Gastroesophageal sphincter (tissue), 4 donors: Measurements from ENCODE around the gene LRP1B. TPM values are rescaled to one million over a fixed set of nuclear protein-coding genes. Genes with fewer than 3 reads are reported as not detected.

Experiments
- ATAC-seq: fragments of 150-250 bp; one replicate; pipeline ENCODE4 v1.9.1; 2016; ENCODE audit warnings: mild to moderate bottlenecking, moderate library complexity
- H3K27ac ChIP-seq, 4 donors: fragments of 200-600 bp; sonication (generic) in 3 of 4; 1 replicate in 3 of 4; 2 replicates in 1 of 4; pipeline ENCODE4 v1.5.1; 2016 to 2019
- H3K27me3 ChIP-seq: fragments of 200-600 bp; sonication (generic); one replicate; pipeline ENCODE4 v1.5.1; 2019
- H3K36me3 ChIP-seq, 2 donors: fragments of 200-600 bp; sonication (generic); one replicate each; pipeline ENCODE4 v1.5.1; 2019; ENCODE audit warnings: control low read depth in 1 of 2
- H3K4me1 ChIP-seq, 3 donors: fragments of 200-600 bp; sonication (generic); 1 replicate in 2 of 3; 2 replicates in 1 of 3; pipeline ENCODE4 v1.5.1; 2016 to 2019; ENCODE audit warnings: control low read depth in 2 of 3
- H3K4me3 ChIP-seq, 2 donors: fragments of 200-600 bp; sonication (generic); one replicate each; pipeline ENCODE4 v1.5.1; 2019; ENCODE audit warnings: mild to moderate bottlenecking in 1 of 2, moderate library complexity in 1 of 2
- H3K9me3 ChIP-seq, 3 donors: fragments of 200-600 bp; sonication (generic); one replicate each; pipeline ENCODE4 v1.5.1; 2017 to 2019; ENCODE audit warnings: control low read depth in 2 of 3
- EP300 ChIP-seq: sonication (generic); formaldehyde crosslinking; IDR thresholded peaks from one replicate; pipeline ENCODE4 v1.6.1; 2017; ENCODE audit warnings: antibody characterized with exemption, mild to moderate bottlenecking
- POLR2A ChIP-seq, 2 donors: fragments of 450-650 bp; IDR thresholded peaks; one replicate each; pipeline ENCODE4 v1.6.1; 2017; ENCODE audit warnings: antibody characterized with exemption in 2 of 2, mild to moderate bottlenecking in 2 of 2, moderate library complexity in 1 of 2
- POLR2AphosphoS5 ChIP-seq: sonication (generic); formaldehyde crosslinking; IDR thresholded peaks from one replicate; pipeline ENCODE4 v1.6.1; 2017; ENCODE audit warnings: antibody characterized with exemption
- WGBS, 2 donors: methylation state at CpG; one replicate each; pipeline ENCODE4 v1.1.5; 2018; ENCODE audit warnings: low coverage in 1 of 2; 5-methylcytosine and 5-hydroxymethylcytosine counted together
- total RNA-seq, 4 donors: library from RNA; depleted of rRNA; stranded (reverse); fragments of >200 nt; gene quantifications; one replicate each; pipeline ENCODE4 v1.1.0, GENCODE V29; 2016
- TF ChIP-seq, protein P1 (sequence below), 4 experiments: fragments of 200-600 bp in 2 of 4; fragments of 450-650 bp in 2 of 4; sonication (generic) in 1 of 4; IDR thresholded peaks; one replicate each; pipeline ENCODE4 v1.5.1; 2017 to 2019; ENCODE audit warnings: antibody characterized with exemption in 4 of 4, mild to moderate bottlenecking in 2 of 4, moderate library complexity in 2 of 4

LRP1B gene
- total RNA-seq, 4 donors from 2014 or later: 0.27 to 20.7 (median 3.2) TPM

DNA sequence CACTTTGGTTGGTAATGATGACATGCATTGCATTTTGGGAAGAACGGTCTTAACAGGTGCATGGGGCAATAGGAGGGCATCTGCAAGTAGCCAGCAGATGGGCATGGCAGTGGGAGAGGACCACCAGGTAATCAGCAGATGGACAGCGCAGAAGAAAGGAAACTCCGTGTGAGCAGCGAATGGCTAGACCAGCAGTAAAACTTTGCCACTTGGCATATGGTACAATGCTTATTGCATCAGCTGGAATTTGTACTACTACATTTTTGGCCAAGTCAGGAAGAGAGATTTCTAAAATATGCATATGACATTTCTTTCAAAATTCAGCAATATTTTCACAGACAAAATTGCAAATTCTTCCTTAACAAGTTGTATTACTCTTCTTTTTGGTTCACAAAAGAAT, 768.5 kb downstream of the LRP1B start:
- no peak for TF ChIP-seq EP300
- TF ChIP-seq POLR2A (IDR thresholded peaks at IDR 0.05): no peak
- TF ChIP-seq, protein P1, sequence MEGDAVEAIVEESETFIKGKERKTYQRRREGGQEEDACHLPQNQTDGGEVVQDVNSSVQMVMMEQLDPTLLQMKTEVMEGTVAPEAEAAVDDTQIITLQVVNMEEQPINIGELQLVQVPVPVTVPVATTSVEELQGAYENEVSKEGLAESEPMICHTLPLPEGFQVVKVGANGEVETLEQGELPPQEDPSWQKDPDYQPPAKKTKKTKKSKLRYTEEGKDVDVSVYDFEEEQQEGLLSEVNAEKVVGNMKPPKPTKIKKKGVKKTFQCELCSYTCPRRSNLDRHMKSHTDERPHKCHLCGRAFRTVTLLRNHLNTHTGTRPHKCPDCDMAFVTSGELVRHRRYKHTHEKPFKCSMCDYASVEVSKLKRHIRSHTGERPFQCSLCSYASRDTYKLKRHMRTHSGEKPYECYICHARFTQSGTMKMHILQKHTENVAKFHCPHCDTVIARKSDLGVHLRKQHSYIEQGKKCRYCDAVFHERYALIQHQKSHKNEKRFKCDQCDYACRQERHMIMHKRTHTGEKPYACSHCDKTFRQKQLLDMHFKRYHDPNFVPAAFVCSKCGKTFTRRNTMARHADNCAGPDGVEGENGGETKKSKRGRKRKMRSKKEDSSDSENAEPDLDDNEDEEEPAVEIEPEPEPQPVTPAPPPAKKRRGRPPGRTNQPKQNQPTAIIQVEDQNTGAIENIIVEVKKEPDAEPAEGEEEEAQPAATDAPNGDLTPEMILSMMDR (IDR thresholded peaks at IDR 0.05): no peak
- TF ChIP-seq POLR2AphosphoS5: no peak
- H3K27me3 ChIP-seq: no peaks in the 10 kb centered on the region
- no peak overlapping the region for H3K27ac ChIP-seq
- H3K4me3 ChIP-seq: no peak overlapping the region
- H3K4me1 ChIP-seq: no peaks in the 10 kb centered on the region
- H3K9me3 ChIP-seq: no peaks in the 10 kb centered on the region
- WGBS, 2 donors: 90 to 100% methylated on average over 1 to 3 of the region's 4 CpGs
- ATAC-seq: no peak
- H3K36me3 ChIP-seq: no peaks in the 10 kb centered on the region

DNA sequence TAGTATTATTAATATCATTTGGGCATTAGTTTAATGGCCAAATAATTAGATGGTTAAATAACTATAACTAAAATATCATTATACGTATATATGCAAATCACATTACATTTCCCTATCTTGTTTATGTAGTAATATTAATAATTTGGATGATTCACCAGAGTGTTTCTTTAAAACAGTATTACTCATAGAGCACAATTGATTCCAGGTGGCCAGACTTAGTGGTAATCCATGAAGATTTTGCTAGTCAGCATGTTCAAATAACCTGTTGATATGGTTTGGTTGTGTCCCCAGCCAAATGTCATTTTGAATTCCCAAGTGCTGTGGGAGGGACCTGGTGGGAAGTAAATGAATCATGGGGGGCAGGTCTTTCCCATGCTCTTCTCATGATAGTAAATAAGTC, 782.3 kb downstream of the LRP1B start:
- 95 to 100% methylated on average over 1 of the region's 1 CpG for WGBS, 2 donors
- Histone ChIP-seq H3K4me1 (no peaks in the 10 kb centered on the region), H3K9me3 (no peaks in the 10 kb centered on the region), H3K27ac (no peak overlapping the region), H3K27me3 (no peaks in the 10 kb centered on the region), H3K4me3 (no peak overlapping the region), H3K36me3 (no peaks in the 10 kb centered on the region)
- no peak for ATAC-seq
- TF ChIP-seq POLR2AphosphoS5 (no peak), EP300 (no peak), POLR2A (IDR thresholded peaks at IDR 0.05) (no peak)
- TF ChIP-seq, protein P1 (IDR thresholded peaks at IDR 0.05): no peak

DNA sequence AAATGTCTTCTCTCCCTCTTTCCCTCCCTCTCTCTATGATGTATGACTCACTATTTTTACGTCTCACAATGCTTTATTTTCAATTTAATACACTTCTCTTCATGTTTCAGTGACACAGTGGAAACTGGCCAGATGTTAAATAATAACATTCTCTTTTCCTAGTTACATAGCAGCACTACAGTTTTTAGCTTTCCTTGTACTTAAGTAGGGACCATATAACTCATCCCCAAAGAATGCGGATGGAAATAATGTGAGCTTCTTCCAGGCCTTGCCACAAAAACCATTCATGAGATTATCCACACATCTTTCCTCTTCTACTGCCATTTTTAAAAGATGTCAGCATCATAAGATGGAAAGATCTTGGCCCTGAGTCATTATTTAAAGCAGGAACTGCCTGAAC, 789.4 kb downstream of the LRP1B start:
- WGBS, 2 donors: 5 to 14% methylated on average over 2 of the region's 2 CpGs
- TF ChIP-seq POLR2A (IDR thresholded peaks at IDR 0.05): no peak
- TF ChIP-seq, protein P1 (IDR thresholded peaks at IDR 0.05): no peak
- no peak for TF ChIP-seq POLR2AphosphoS5
- TF ChIP-seq EP300: no peak
- ATAC-seq: no peak

DNA sequence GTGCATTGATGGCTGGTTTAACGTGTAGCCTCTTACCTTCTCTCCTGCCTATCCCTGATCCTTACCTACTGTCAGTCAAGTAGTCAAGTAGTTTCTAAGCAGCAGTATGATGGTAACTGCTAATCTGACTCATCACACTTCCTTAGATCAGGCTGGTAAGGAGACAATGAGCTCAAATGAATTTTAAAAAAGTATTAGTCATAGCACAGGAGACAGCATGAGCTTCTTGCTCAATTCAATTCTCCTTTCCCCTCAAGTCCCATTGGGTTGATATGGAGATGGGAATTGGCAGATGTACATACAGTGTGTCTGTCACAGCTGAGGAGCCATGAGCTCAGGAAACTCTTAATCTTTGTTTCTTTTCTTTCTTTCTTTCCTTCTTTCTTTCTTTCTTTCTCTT, 799.7 kb downstream of the LRP1B start:
- Histone ChIP-seq H3K27me3 (no peaks in the 10 kb centered on the region), H3K36me3 (no peaks in the 10 kb centered on the region), H3K4me1 (no peaks in the 10 kb centered on the region), H3K9me3 (no peaks in the 10 kb centered on the region), H3K4me3 (no peak overlapping the region), H3K27ac (no peak overlapping the region)
- no peak for TF ChIP-seq POLR2A (IDR thresholded peaks at IDR 0.05)
- TF ChIP-seq, protein P1 (IDR thresholded peaks at IDR 0.05): no peak
- no peak for TF ChIP-seq POLR2AphosphoS5
- no peak for TF ChIP-seq EP300
- 86 to 88% methylated on average over 1 of the region's 1 CpG for WGBS, 2 donors
- ATAC-seq: no peak

More for the DNA sequence above, 789.4 kb downstream of the LRP1B start:
- H3K36me3 ChIP-seq: no peaks in the 10 kb centered on the region
- H3K27ac ChIP-seq: no peak overlapping the region
- no peaks in the 10 kb centered on the region for H3K27me3 ChIP-seq
- H3K4me3 ChIP-seq: no peak overlapping the region
- H3K4me1 ChIP-seq: no peaks in the 10 kb centered on the region
- no peaks in the 10 kb centered on the region for H3K9me3 ChIP-seq

DNA sequence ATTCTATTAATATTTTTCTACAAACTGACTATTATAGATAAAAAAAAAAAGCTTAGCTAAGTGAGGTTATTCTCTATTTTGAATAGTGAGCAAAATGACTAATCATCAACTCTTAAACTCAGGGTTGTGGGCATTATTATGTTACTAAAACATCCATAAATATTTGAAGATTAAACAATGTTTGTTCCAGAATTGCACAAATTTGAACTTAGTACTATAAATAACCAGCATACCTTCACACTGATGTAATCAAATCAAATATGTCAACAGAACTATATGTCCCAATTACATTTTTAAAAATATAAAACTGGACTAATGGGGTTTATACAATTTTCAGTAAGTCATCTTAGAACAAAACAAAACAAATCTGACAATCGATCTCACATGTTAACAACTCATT, 800.9 kb downstream of the LRP1B start:
- Histone ChIP-seq H3K27me3 (no peaks in the 10 kb centered on the region), H3K4me1 (no peaks in the 10 kb centered on the region), H3K9me3 (no peaks in the 10 kb centered on the region), H3K27ac (no peak overlapping the region), H3K36me3 (no peaks in the 10 kb centered on the region), H3K4me3 (no peak overlapping the region)
- WGBS, 2 donors: 73 to 82% methylated on average over 1 of the region's 1 CpG
- TF ChIP-seq POLR2AphosphoS5 (no peak), POLR2A (IDR thresholded peaks at IDR 0.05) (no peak), EP300 (no peak)
- TF ChIP-seq, protein P1 (IDR thresholded peaks at IDR 0.05): no peak
- ATAC-seq: no peak
